Activated CD4-positive, CD25-positive, alpha-beta regulatory T cell treated with anti-CD3 and anti-CD28 coated beads, Interleukin-2, amount 50 U/mL, for 24 hours (primary cell): Measurements from ENCODE around the gene SHISA7.
A peak's percentile ranks its signal among the peaks of the same experiment; 100 is the strongest.
"Not testable (repeated sequence)": the region's sequence is repeated elsewhere in the genome, so short reads cannot be mapped to it uniquely, and the experiment has no call there.

Experiments used
- ATAC-seq, 2 donors: fragments of 150-1000 bp; cut with Tn5 transposase; one replicate each; pipeline ENCODE4 v1.10.0; 2021; ENCODE audit warnings: mild to moderate bottlenecking in 1 of 2, moderate library complexity in 1 of 2

Gene SHISA7

GRCh38 chr19:55410168-55410567 lies 32.9 kb downstream of the SHISA7 start:
- no peak for ATAC-seq

GRCh38 chr19:55409179-55409578 lies 33.9 kb downstream of the SHISA7 start:
- not testable (repeated sequence) for ATAC-seq

GRCh38 chr19:55408533-55408872 lies 34.6 kb downstream of the SHISA7 start:
- no peak for ATAC-seq

GRCh38 chr19:55407800-55408532 lies 35.1 kb downstream of the SHISA7 start:
- peak; percentile 95 for ATAC-seq

GRCh38 chr19:55407550-55407799 lies 35.6 kb downstream of the SHISA7 start, which contains the start of gene UBE2S:
Gene UBE2S (minus strand): TSS chr19:55407788. CDS start chr19:55407589, 199 bp downstream.
- ATAC-seq: peak in 1 of 2 donors; percentile 0

GRCh38 chr19:55406826-55407549 lies 36.1 kb downstream of the SHISA7 start:
- no peak for ATAC-seq

GRCh38 chr19:55406091-55406825 lies 36.8 kb downstream of the SHISA7 start:
- no peak for ATAC-seq

- ATAC-seq: no peak
Measured at GRCh38 chr19:55405638-55406037, 37.5 kb downstream of the SHISA7 start.

GRCh38 chr19:55402509-55402908 lies 40.6 kb downstream of the SHISA7 start:
- ATAC-seq: no peak

GRCh38 chr19:55401390-55401789 lies 41.7 kb downstream of the SHISA7 start:
- ATAC-seq: not testable (repeated sequence)

- ATAC-seq: no peak
Measured at GRCh38 chr19:55400281-55401087, 42.6 kb downstream of the SHISA7 start.

- ATAC-seq: peak; percentile 60 to 79
Measured at GRCh38 chr19:55398200-55398925, 44.7 kb downstream of the SHISA7 start.

GRCh38 chr19:55392820-55393761 lies 50.0 kb downstream of the SHISA7 start:
- ATAC-seq: no peak

GRCh38 chr19:55391702-55392615 lies 51.1 kb downstream of the SHISA7 start:
- no peak for ATAC-seq

- no peak for ATAC-seq
Measured at GRCh38 chr19:55391191-55391670, 51.9 kb downstream of the SHISA7 start.

- no peak for ATAC-seq
Measured at GRCh38 chr19:55390461-55390880, 52.6 kb downstream of the SHISA7 start.

- ATAC-seq: no peak
Measured at GRCh38 chr19:55389386-55390317, 53.4 kb downstream of the SHISA7 start.

- no peak for ATAC-seq
Measured at GRCh38 chr19:55387736-55388497, 55.2 kb downstream of the SHISA7 start.
